Measurements from ENCODE around the gene MEIOSIN. TPM values are rescaled to one million over a fixed set of nuclear protein-coding genes. Genes with fewer than 3 reads are reported as not detected.

The MEIOSIN gene
- total and polyA plus RNA-seq, 2 of the 13 experiments (the other 11 are each of a cell fraction or from before 2014, with no cell fraction given), result not detected

DNA sequence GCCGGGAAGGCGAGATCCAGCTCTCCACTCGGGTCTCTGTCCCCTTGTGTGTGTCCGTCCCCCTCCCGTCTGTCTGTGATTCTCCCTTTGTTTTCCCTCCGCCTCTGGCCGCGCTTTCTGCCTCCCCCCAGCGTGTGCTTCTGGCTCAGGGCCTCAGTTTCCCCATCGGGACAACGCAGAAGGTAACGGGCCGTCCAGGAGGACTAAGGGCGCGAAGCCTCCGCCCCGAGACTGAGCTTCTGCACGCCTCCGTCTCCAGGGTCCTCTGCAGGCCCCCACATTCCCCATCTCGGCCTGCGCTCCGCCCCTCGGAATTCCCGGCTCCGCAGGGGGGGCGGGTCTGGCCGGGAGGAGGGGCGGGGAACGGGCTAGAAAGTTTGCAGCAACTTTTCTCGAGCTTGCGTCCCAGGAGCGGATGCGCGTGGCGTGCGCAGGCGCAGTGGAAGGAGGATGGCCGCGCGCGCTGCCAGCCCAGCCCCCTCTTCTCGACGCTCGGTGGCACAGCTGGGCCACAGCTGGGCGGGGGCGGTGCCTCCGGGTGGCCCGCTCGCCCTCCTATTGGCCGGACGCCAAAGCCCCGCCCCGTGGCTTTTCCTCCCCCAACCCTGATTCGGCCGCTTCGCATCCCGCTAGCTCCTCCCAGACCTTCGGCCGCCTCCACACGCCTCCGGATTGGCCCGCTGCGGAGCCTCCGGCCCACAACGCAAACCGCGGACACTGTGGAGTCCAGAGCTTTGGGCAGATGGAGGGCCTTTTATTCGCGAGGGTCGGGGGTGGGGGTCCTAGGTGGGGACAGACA, 35.9 kb downstream of the MEIOSIN start, which contains the start of gene SIX5 (continued):
- TF ChIP-seq, protein P1, sequence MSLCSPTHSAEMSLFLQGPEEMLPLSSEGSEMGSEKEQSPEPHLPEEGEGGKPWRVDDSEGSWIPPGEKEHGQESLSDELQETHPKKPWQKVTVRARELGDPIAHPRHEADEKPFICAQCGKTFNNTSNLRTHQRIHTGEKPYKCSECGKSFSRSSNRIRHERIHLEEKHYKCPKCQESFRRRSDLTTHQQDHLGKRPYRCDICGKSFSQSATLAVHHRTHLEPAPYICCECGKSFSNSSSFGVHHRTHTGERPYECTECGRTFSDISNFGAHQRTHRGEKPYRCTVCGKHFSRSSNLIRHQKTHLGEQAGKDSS (CRISPR knock-in tag; IDR thresholded peaks at IDR 0.05; ENCODE audit: borderline replicate concordance, low read depth), result peak; percentile 17; the same call in 1 of the 2 replicates
- TF ChIP-seq, protein P2, sequence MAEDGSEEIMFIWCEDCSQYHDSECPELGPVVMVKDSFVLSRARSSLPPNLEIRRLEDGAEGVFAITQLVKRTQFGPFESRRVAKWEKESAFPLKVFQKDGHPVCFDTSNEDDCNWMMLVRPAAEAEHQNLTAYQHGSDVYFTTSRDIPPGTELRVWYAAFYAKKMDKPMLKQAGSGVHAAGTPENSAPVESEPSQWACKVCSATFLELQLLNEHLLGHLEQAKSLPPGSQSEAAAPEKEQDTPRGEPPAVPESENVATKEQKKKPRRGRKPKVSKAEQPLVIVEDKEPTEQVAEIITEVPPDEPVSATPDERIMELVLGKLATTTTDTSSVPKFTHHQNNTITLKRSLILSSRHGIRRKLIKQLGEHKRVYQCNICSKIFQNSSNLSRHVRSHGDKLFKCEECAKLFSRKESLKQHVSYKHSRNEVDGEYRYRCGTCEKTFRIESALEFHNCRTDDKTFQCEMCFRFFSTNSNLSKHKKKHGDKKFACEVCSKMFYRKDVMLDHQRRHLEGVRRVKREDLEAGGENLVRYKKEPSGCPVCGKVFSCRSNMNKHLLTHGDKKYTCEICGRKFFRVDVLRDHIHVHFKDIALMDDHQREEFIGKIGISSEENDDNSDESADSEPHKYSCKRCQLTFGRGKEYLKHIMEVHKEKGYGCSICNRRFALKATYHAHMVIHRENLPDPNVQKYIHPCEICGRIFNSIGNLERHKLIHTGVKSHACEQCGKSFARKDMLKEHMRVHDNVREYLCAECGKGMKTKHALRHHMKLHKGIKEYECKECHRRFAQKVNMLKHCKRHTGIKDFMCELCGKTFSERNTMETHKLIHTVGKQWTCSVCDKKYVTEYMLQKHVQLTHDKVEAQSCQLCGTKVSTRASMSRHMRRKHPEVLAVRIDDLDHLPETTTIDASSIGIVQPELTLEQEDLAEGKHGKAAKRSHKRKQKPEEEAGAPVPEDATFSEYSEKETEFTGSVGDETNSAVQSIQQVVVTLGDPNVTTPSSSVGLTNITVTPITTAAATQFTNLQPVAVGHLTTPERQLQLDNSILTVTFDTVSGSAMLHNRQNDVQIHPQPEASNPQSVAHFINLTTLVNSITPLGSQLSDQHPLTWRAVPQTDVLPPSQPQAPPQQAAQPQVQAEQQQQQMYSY (CRISPR knock-in tag; IDR thresholded peaks at IDR 0.05), result peak; percentile 55; the same call in 1 of the 2 replicates
- TF ChIP-seq ZNF616 (CRISPR knock-in tag; IDR thresholded peaks at IDR 0.05; ENCODE audit: low read depth) (no peak), KLF13 (CRISPR knock-in tag; IDR thresholded peaks at IDR 0.05) (no peak), ZBTB7A (CRISPR knock-in tag; IDR thresholded peaks at IDR 0.05) (no peak; the same call in 1 of the 2 replicates), MLLT10 (CRISPR knock-in tag; IDR thresholded peaks at IDR 0.05) (no peak), IKZF4 (CRISPR knock-in tag; IDR thresholded peaks at IDR 0.05; ENCODE audit: borderline replicate concordance, low read depth, not compliant biosample characterization) (no peak)
- TF ChIP-seq, protein P3, sequence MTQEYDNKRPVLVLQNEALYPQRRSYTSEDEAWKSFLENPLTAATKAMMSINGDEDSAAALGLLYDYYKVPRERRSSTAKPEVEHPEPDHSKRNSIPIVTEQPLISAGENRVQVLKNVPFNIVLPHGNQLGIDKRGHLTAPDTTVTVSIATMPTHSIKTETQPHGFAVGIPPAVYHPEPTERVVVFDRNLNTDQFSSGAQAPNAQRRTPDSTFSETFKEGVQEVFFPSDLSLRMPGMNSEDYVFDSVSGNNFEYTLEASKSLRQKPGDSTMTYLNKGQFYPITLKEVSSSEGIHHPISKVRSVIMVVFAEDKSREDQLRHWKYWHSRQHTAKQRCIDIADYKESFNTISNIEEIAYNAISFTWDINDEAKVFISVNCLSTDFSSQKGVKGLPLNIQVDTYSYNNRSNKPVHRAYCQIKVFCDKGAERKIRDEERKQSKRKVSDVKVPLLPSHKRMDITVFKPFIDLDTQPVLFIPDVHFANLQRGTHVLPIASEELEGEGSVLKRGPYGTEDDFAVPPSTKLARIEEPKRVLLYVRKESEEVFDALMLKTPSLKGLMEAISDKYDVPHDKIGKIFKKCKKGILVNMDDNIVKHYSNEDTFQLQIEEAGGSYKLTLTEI (CRISPR knock-in tag; conservative IDR thresholded peaks at IDR 0.05), result no peak
- TF ChIP-seq, protein P4, sequence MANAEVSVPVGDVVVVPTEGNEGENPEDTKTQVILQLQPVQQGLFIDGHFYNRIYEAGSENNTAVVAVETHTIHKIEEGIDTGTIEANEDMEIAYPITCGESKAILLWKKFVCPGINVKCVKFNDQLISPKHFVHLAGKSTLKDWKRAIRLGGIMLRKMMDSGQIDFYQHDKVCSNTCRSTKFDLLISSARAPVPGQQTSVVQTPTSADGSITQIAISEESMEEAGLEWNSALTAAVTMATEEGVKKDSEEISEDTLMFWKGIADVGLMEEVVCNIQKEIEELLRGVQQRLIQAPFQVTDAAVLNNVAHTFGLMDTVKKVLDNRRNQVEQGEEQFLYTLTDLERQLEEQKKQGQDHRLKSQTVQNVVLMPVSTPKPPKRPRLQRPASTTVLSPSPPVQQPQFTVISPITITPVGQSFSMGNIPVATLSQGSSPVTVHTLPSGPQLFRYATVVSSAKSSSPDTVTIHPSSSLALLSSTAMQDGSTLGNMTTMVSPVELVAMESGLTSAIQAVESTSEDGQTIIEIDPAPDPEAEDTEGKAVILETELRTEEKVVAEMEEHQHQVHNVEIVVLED (CRISPR knock-in tag; IDR thresholded peaks at IDR 0.05; ENCODE audit: borderline replicate concordance), result peak; percentile 91

Data from HepG2 (cell line).